ENCODE measurements around the gene PGBD5. TPM values are rescaled to one million over a fixed set of nuclear protein-coding genes. Genes with fewer than 3 reads are reported as not detected.

PGBD5 gene
- total and polyA plus RNA-seq, 2 donors (not counting 1 experiment from before 2014, with no cell fraction given): 0.10 to 0.17 TPM

DNA sequence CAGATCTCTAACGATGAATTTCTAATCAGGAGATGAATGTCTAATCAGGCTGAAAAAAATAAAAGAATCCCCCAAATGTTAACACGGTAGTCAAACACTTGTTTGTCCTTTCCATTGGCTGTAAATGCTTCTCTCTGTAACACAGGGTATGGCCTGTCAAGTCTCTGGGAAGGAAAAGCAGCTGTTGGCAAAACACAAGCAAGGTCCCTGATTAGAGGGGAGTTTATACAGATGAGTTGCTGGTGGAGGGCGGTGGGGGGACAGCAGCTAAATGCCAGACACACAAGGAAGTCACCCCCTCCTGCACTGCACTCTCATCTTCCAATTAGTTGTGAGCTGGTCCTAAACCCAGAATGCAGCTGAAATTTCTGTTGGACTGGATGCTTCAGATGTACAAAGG, 51.0 kb downstream of the PGBD5 start:
- Histone ChIP-seq H3K9ac (ENCODE audit: insufficient read depth, low read length) (no peak overlapping the region), H3K4me2 (ENCODE audit: extremely low read depth, insufficient read depth, low read length) (no peak overlapping the region), H2AFZ (ENCODE audit: low read length) (no peak overlapping the region), H3K9me3 (ENCODE audit: control insufficient read depth, insufficient read depth, low read depth, low read length) (no peaks in the 10 kb centered on the region), H3K27ac (ENCODE audit: insufficient read depth, low read length) (no peak overlapping the region), H3K36me3 (ENCODE audit: control insufficient read depth, insufficient read depth, low read length) (no peaks in the 10 kb centered on the region), H3K4me3 (replicated peaks in 1 of 4; ENCODE audit: control extremely low read depth in 1 of 4, insufficient read depth in 1 of 4, low read depth in 3 of 4, low read length in 4 of 4) (no peak overlapping the region), H3K79me2 (ENCODE audit: control insufficient read depth, insufficient read depth, low read length) (no peaks in the 10 kb centered on the region), H3K4me1 (ENCODE audit: control insufficient read depth, extremely low read depth, insufficient read depth, low read length) (no peaks in the 10 kb centered on the region), H3K27me3 (ENCODE audit: control insufficient read depth, insufficient read depth, low read length) (no peaks in the 10 kb centered on the region), H4K20me1 (ENCODE audit: control insufficient read depth, extremely low read depth, insufficient read depth, low read length) (no peaks in the 10 kb centered on the region)
- no peak for TF ChIP-seq CTCF (conservative IDR thresholded peaks at IDR 0.05 in 1 of 2, IDR thresholded peaks at IDR 0.05 in 1 of 2; ENCODE audit: low read depth in 1 of 2, low read length in 2 of 2)
- TF ChIP-seq EZH2 (IDR thresholded peaks at IDR 0.05; ENCODE audit: low read length, missing control alignments): no peak
- DNase-seq (ENCODE audit: low read depth in 2 of 2): no peak

- Histone ChIP-seq H3K27me3 (ENCODE audit: control insufficient read depth, insufficient read depth, low read length) (no peaks in the 10 kb centered on the region), H3K4me2 (ENCODE audit: extremely low read depth, insufficient read depth, low read length) (no peak overlapping the region), H3K27ac (ENCODE audit: insufficient read depth, low read length) (no peak overlapping the region), H2AFZ (ENCODE audit: low read length) (no peak overlapping the region), H3K9ac (ENCODE audit: insufficient read depth, low read length) (no peak overlapping the region), H3K36me3 (ENCODE audit: control insufficient read depth, insufficient read depth, low read length) (no peaks in the 10 kb centered on the region), H3K4me1 (ENCODE audit: control insufficient read depth, extremely low read depth, insufficient read depth, low read length) (no peaks in the 10 kb centered on the region), H3K9me3 (ENCODE audit: control insufficient read depth, insufficient read depth, low read depth, low read length) (no peaks in the 10 kb centered on the region), H3K4me3 (replicated peaks in 1 of 4; ENCODE audit: control extremely low read depth in 1 of 4, insufficient read depth in 1 of 4, low read depth in 3 of 4, low read length in 4 of 4) (no peak overlapping the region), H4K20me1 (ENCODE audit: control insufficient read depth, extremely low read depth, insufficient read depth, low read length) (no peaks in the 10 kb centered on the region), H3K79me2 (ENCODE audit: control insufficient read depth, insufficient read depth, low read length) (no peaks in the 10 kb centered on the region)
- DNase-seq (ENCODE audit: low read depth in 2 of 2): no peak
- TF ChIP-seq CTCF (conservative IDR thresholded peaks at IDR 0.05 in 1 of 2, IDR thresholded peaks at IDR 0.05 in 1 of 2; ENCODE audit: low read depth in 1 of 2, low read length in 2 of 2) (no peak), EZH2 (IDR thresholded peaks at IDR 0.05; ENCODE audit: low read length, missing control alignments) (no peak)
These were observed 54.0 kb downstream of the PGBD5 start for GRCh38 chr1:230371923-230372703.

DNA sequence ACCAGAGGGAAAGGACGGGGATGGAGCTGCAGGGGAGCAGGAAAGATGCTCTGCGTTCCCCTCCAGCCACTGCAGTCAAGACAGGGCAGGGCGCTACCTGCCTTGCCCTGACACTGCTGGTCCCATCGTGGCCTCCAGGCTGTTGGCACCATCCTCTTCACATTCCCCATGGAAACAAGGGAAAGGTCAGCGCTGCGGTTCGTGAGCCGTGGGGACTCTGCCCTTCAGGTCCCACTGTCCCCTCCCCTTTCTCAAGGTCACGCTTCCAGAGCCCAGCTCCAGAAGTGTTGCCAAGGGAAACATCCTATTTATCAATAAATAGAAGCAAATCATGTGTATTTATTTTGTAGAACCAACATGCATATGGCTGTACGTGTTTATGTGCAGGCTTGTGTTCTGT, 56.0 kb downstream of the PGBD5 start:
- H3K27ac ChIP-seq (ENCODE audit: insufficient read depth, low read length): no peak overlapping the region
- no peak overlapping the region for H3K4me2 ChIP-seq (ENCODE audit: extremely low read depth, insufficient read depth, low read length)
- no peaks in the 10 kb centered on the region for H3K36me3 ChIP-seq (ENCODE audit: control insufficient read depth, insufficient read depth, low read length)
- no peaks in the 10 kb centered on the region for H3K27me3 ChIP-seq (ENCODE audit: control insufficient read depth, insufficient read depth, low read length)
- no peaks in the 10 kb centered on the region for H3K4me1 ChIP-seq (ENCODE audit: control insufficient read depth, extremely low read depth, insufficient read depth, low read length)
- H3K9me3 ChIP-seq (ENCODE audit: control insufficient read depth, insufficient read depth, low read depth, low read length): no peaks in the 10 kb centered on the region
- no peak for TF ChIP-seq EZH2 (IDR thresholded peaks at IDR 0.05; ENCODE audit: low read length, missing control alignments)
- TF ChIP-seq CTCF (conservative IDR thresholded peaks at IDR 0.05 in 1 of 2, IDR thresholded peaks at IDR 0.05 in 1 of 2; ENCODE audit: low read depth in 1 of 2, low read length in 2 of 2): no peak
- no peaks in the 10 kb centered on the region for H3K79me2 ChIP-seq (ENCODE audit: control insufficient read depth, insufficient read depth, low read length)
- no peak overlapping the region for H3K4me3 ChIP-seq (replicated peaks in 1 of 4; ENCODE audit: control extremely low read depth in 1 of 4, insufficient read depth in 1 of 4, low read depth in 3 of 4, low read length in 4 of 4)
- no peak for DNase-seq (ENCODE audit: low read depth in 2 of 2)
- H2AFZ ChIP-seq (ENCODE audit: low read length): no peak overlapping the region
- H4K20me1 ChIP-seq (ENCODE audit: control insufficient read depth, extremely low read depth, insufficient read depth, low read length): no peaks in the 10 kb centered on the region
- H3K9ac ChIP-seq (ENCODE audit: insufficient read depth, low read length): no peak overlapping the region

All from fibroblast of lung (primary cell).